GM03348 (cell line): ENCODE data around the gene PDE6B.
"Not testable (repeated sequence)": the region's sequence is repeated elsewhere in the genome, so short reads cannot be mapped to it uniquely, and the experiment has no call there.

Source experiments
- DNase-seq: peaks from one replicate; pipeline ENCODE4 v3.0.0; 2012; ENCODE audit warnings: low spot score

PDE6B gene

GRCh38 chr4:704198-704891 lies 79.0 kb downstream of the PDE6B start:
- DNase-seq: no peak

GRCh38 chr4:704971-705277 lies 79.6 kb downstream of the PDE6B start:
- DNase-seq: no peak

GRCh38 chr4:705278-706082 lies 80.1 kb downstream of the PDE6B start, which contains the start of gene PCGF3:
TSS of gene PCGF3 (plus strand) at chr4:705832. CDS start at chr4:733681, 27,849 bp downstream.
- peak; percentile 100 for DNase-seq

- DNase-seq: not testable (repeated sequence)
Observed at GRCh38 chr4:706083-706633, 80.8 kb downstream of the PDE6B start.

- no peak for DNase-seq
Observed at GRCh38 chr4:706834-707598, 81.6 kb downstream of the PDE6B start.

GRCh38 chr4:707929-708630 lies 82.7 kb downstream of the PDE6B start:
- DNase-seq: no peak

GRCh38 chr4:708631-708933 lies 83.2 kb downstream of the PDE6B start:
- no peak for DNase-seq

- no peak for DNase-seq
Observed at GRCh38 chr4:709348-709747, 84.0 kb downstream of the PDE6B start.

- no peak for DNase-seq
Observed at GRCh38 chr4:710116-710515, 84.7 kb downstream of the PDE6B start.

GRCh38 chr4:710916-711315 lies 85.5 kb downstream of the PDE6B start:
- DNase-seq: no peak

- no peak for DNase-seq
Observed at GRCh38 chr4:712093-712492, 86.7 kb downstream of the PDE6B start.

- no peak for DNase-seq
Observed at GRCh38 chr4:712916-713632, 87.7 kb downstream of the PDE6B start.

GRCh38 chr4:714087-714486 lies 88.7 kb downstream of the PDE6B start:
- DNase-seq: no peak

GRCh38 chr4:717601-718320 lies 92.4 kb downstream of the PDE6B start:
- no peak for DNase-seq

- no peak for DNase-seq
Observed at GRCh38 chr4:718460-718859, 93.1 kb downstream of the PDE6B start.
